HUES48 (cell line): ENCODE measurements around the gene PISD.
"Not testable (repeated sequence)": the region's sequence is repeated elsewhere in the genome, so short reads cannot be mapped to it uniquely, and the experiment has no call there.

ENCODE experiments used
- H3K27ac ChIP-seq: one replicate; pipeline ENCODE4 v1.7.0; 2013; ENCODE audit warnings: low read depth, low read length, inconsistent platforms
- H3K27me3 ChIP-seq: 2 replicates; pipeline ENCODE4 v1.6.1; 2013; ENCODE audit warnings: mild to moderate bottlenecking, low read length; ENCODE audit not compliant: control insufficient read depth, insufficient read depth
- H3K36me3 ChIP-seq: 2 replicates; pipeline ENCODE4 v1.6.1; 2013; ENCODE audit warnings: low read length; ENCODE audit not compliant: control insufficient read depth, insufficient read depth
- H3K4me1 ChIP-seq: 2 replicates; pipeline ENCODE4 v1.6.1; 2013; ENCODE audit warnings: mild to moderate bottlenecking, low read length; ENCODE audit not compliant: control insufficient read depth, insufficient read depth
- H3K4me3 ChIP-seq: 2 replicates; pipeline ENCODE4 v1.5.1; 2013; ENCODE audit warnings: mild to moderate bottlenecking, low read depth, low read length
- H3K9ac ChIP-seq: 2 replicates; pipeline ENCODE4 v1.6.1; 2013; ENCODE audit warnings: mild to moderate bottlenecking, low read depth, low read length, moderate library complexity
- H3K9me3 ChIP-seq: 2 replicates; pipeline ENCODE4 v1.6.1; 2013; ENCODE audit warnings: low read length; ENCODE audit not compliant: control insufficient read depth, insufficient read depth

The PISD gene

DNA sequence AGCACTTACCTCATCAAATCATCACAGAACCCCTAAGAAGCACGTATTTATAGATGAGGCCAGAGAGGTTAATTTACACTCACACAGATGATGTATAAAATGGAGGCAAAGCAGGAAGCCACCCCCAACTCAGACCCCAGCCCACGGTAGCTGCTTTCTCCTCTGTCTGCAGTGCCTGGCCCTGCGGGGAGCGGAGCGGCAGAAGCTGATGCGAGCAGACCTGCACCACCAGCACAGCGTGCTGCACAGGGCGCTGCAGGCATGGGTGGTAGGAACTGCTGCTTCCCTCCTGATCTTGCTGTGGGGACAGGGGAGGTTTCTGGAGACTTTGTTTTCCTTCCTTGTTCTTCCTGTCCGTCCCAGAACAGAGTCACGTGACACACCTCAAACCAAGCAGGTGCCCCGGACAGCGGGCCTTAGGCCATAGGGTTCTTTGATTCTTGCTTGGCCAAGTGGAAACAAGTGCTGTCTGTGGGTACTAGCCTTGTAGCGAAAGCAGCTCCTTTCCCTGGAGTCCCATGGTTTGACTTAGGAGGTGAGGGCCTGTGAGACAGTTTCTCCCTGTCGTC, 57.8 kb downstream of the PISD start:
- no peak overlapping the region for H3K27ac ChIP-seq
- no peaks in the 10 kb centered on the region for H3K4me1 ChIP-seq
- no peaks in the 10 kb centered on the region for H3K27me3 ChIP-seq
- peaks cover 4% of the 10 kb centered on the region for H3K36me3 ChIP-seq
- no peak overlapping the region for H3K4me3 ChIP-seq
- no peak overlapping the region for H3K9ac ChIP-seq
- no peaks in the 10 kb centered on the region for H3K9me3 ChIP-seq

DNA sequence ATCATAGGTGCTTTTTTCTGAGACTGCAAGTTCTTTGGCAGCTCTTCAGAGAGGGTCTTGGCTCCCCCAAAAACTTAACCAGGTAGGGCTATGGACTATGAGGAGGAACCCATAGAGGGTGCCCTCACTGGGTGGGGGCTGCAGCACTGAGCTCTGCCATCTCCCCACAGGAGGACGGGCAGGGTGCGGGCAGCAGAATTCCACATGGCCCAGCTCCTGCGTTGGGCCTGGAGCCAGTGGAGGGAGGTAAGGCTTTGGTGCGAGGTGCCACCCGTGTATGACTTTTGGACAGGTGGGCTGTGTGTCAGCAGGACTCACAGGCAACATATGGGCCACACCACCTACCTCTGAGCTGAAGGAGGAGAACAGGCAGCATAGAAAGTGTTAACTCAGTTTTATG, 58.4 kb downstream of the PISD start:
- Histone ChIP-seq H3K27me3 (no peaks in the 10 kb centered on the region), H3K9me3 (no peaks in the 10 kb centered on the region), H3K9ac (no peak overlapping the region), H3K27ac (no peak overlapping the region), H3K4me1 (no peaks in the 10 kb centered on the region), H3K36me3 (peaks cover 4% of the 10 kb centered on the region), H3K4me3 (no peak overlapping the region)

DNA sequence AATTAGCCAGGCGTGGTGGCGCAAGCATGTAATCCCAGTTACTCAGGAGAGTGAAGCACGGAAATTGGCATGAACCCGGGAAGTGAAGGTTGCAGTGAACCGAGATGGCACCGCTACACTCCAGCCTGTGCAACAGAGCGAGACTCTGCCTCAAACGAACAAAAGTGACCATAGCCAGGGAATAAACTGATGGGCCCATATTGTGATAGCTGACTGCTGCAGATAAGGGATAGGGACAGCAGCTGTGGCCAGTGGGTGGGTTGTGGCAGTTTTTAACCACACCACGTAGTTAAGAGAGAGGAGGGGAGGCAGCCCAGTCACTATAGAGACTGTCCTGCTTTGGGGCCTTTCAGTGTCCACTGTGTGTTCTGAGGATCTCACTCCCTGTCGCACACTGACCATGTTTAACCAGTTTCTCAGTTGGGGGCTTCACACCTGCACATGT, 58.9 kb downstream of the PISD start:
- H3K4me1 ChIP-seq = no peaks in the 10 kb centered on the region
- peaks cover 4% of the 10 kb centered on the region for H3K36me3 ChIP-seq
- H3K9me3 ChIP-seq = no peaks in the 10 kb centered on the region
- no peak overlapping the region for H3K9ac ChIP-seq
- no peaks in the 10 kb centered on the region for H3K27me3 ChIP-seq
- no peak overlapping the region for H3K4me3 ChIP-seq
- no peak overlapping the region for H3K27ac ChIP-seq

DNA sequence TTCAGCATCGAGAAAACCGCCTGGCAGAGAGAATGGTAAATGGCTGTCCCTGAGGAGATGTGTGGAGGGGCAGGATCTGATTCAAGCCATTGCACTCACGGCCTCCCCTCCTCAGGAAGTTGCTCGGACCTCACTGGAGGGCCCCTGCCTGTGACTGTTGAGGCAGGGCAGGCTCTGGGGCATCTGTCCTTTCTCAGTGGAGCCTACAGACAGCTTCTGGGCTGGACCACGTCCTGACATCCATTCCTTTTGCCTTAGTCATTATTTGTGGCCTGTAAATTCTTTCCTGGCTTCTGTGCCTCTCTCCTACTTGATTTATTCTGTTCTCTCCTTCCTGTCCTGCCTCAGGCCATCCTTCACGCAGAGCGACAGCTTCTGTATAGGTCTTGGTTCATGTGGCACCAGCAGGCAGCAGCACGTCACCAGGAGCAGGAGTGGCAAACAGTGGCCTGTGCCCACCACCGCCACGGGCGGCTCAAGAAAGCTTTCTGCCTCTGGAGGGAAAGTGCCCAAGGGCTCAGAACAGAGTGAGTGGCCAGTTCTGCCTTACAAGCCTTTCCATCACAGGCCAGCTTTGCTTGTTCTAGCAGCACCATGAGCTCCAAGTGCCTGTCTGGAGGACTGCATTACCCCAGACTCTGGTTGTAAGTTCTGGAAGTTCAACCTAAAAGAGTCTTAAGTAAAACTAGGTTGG, 59.6 kb downstream of the PISD start:
- peaks cover 4% of the 10 kb centered on the region for H3K36me3 ChIP-seq
- H3K27me3 ChIP-seq = no peaks in the 10 kb centered on the region
- no peak overlapping the region for H3K4me3 ChIP-seq
- no peaks in the 10 kb centered on the region for H3K4me1 ChIP-seq
- H3K27ac ChIP-seq = no peak overlapping the region
- no peaks in the 10 kb centered on the region for H3K9me3 ChIP-seq
- no peak overlapping the region for H3K9ac ChIP-seq

DNA sequence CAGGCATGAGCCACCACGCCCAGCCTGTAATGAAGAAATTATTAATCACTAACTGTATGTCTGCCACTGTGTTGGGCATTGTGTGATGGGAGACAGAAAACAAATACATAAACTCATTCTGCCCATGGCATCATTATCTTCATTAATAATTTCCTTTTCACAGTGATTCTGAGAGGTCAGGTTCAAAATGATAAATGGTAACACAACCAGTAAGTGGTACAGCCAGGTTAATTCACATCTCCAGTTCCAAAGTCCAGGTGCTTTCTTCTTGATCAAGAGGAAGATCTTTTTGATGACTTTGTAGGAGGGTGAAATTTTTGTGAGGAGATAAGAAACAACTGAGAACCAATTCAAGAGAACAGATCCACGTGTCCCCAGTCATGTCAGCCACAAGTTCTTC, 66.7 kb downstream of the PISD start:
- no peak overlapping the region for H3K4me3 ChIP-seq
- no peaks in the 10 kb centered on the region for H3K27me3 ChIP-seq
- H3K27ac ChIP-seq = no peak overlapping the region
- no peaks in the 10 kb centered on the region for H3K9me3 ChIP-seq
- H3K9ac ChIP-seq = no peak overlapping the region
- no peaks in the 10 kb centered on the region for H3K4me1 ChIP-seq
- no peaks in the 10 kb centered on the region for H3K36me3 ChIP-seq

DNA sequence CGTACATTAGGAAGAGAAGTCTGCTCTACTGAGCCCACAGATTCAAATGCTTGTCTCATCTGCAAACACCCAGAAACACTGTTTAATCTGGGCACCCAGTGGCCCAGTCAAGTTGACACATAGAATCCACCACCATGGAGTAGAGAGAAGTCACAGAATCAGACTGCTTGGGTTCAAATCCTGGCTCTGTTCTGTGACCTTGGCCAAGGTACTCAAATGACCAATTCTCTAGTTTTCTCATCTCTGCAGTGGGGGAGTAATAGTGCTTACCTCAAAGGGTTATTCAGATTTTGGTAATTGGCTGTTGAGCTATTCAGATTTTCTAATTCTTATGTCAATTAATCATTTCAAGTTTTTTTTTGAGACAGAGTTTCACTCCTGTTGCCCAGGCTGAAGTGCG, 71.9 kb downstream of the PISD start:
- not testable (repeated sequence) for H3K4me1 ChIP-seq, H3K9me3 ChIP-seq, H3K9ac ChIP-seq, H3K27me3 ChIP-seq, H3K4me3 ChIP-seq, H3K27ac ChIP-seq
- peaks cover 19% of the 10 kb centered on the region for H3K36me3 ChIP-seq

DNA sequence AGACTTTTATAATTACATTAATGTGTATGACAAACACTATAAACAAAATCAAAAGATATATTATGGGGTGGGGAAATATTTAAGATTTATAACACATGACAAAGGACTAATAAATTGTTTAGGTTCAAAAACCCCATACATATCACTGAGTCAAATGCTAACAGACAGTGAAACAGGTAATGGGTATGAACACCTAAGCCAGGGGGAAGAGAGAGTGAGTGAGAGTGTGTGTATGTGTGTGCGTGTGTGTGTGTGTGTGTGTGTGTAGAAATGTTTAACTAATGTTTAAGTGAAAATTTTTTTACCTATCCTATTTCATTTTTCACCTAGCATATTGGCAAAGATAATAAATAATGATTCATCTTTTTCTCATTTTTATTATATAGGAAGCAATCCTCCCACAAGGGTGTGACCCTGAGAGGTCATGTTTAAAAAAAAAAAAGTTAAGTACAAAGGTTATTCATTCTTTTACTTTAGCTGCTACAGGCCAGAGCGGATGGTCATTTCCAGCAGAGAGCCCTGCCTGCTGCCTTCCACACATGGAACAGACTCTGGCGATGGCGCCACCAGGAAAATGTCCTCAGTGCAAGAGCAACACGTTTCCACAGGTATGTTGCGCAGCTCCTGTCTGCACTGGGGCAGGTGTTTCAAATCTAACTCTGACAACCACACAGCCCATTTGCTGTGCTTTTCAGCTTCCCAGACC, 72.9 kb downstream of the PISD start:
- Histone ChIP-seq H3K4me3 (no peak overlapping the region), H3K4me1 (no peaks in the 10 kb centered on the region), H3K9me3 (no peaks in the 10 kb centered on the region), H3K36me3 (peaks cover 25% of the 10 kb centered on the region), H3K9ac (no peak overlapping the region), H3K27me3 (no peaks in the 10 kb centered on the region), H3K27ac (no peak overlapping the region)

DNA sequence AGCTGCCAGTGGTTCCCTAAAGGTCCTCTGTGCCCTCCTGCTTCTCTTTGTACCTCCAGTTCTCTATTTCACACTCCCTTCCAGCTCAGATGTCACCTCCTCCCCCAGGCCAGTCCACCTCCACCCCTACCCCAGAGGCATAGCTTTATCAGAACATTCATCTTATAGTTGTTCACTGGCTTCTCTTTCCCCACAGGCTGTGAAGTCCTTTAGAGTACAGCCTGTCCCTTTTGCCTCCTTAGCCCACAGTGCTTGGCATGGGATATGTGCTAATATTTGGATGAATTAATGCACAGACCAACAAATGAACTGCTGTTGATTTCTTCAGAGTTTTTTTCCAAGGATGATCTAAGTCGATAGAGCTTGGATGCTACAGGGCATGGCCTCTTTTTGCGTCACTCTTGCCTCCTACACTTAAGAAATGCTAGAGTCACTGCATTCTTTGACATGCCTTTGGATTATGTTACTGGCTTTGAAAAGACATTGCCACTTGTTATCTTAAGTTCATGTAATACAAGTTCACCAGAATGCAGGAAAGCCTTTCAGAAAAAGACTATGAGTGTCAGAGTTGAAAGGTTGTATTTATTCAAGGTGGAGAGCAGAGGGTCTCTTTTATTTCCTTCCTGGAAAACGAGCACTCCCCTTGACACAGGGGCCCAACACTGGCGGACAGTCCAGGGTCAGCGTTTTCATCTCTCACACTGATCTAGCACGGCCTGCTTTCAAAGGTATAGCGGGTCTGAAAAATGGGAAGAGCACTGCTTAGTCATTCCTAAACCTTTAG, 75.7 kb downstream of the PISD start:
- no peak overlapping the region for H3K4me3 ChIP-seq
- peaks cover 30% of the 10 kb centered on the region for H3K36me3 ChIP-seq

DNA sequence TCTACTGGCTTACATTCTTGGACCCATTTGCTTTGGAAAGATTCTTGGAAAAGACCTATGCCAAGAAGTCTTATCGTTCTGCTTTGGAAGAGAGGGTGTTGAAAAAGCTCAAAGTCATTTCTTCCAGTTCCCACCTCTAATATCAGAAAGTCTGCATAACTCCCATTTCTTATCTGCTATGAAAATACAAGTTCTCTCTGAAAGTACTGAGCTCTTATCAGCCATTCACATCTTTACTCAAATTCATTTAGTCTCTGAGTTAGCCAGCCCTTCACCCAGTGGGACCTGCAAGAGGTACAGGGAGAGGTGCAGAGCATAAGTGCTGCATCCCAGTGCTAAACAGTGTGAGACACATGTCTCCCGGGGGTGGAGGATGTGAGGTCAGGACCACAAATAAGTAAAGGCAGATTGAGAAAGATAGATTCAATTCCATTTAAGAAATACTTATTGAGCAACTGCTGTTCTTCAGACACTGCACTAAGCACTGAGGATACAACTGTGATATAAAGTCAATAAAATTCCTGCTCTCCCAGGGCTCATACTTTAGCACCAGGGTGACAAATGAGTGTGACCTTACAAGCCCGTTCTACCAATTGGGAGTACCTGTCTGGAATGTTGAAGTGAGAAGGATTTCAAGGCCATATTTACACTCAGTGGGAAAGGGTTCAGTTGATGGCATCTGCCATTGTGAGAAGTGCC, 76.7 kb downstream of the PISD start:
- Histone ChIP-seq H3K4me1 (no peaks in the 10 kb centered on the region), H3K9me3 (no peaks in the 10 kb centered on the region), H3K27ac (no peak overlapping the region), H3K9ac (no peak overlapping the region), H3K4me3 (no peak overlapping the region), H3K27me3 (no peaks in the 10 kb centered on the region), H3K36me3 (peaks cover 30% of the 10 kb centered on the region)

More for the DNA sequence above, 75.7 kb downstream of the PISD start:
- Histone ChIP-seq H3K9me3 (no peaks in the 10 kb centered on the region), H3K4me1 (no peaks in the 10 kb centered on the region), H3K9ac (no peak overlapping the region), H3K27ac (no peak overlapping the region), H3K27me3 (no peaks in the 10 kb centered on the region)

DNA sequence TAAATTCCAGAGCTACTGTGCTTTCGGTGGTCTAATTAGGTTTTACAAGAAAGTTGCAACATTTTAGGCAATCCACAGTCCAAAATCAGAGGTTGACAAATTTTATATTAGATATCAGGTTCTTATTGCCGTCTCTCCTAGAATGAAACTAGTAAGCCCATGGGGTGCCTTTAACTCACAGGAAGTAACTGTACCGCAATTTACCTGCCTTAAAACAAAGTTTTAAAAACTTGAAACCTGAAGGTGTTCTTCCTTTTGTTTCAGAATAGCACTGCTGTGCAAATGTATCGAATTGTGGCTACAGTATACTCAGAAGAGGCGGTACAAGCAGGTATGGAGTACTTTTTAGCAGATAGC, 77.2 kb downstream of the PISD start:
- Histone ChIP-seq H3K4me1 (no peaks in the 10 kb centered on the region), H3K9ac (no peak overlapping the region), H3K27me3 (no peaks in the 10 kb centered on the region), H3K36me3 (peaks cover 31% of the 10 kb centered on the region), H3K9me3 (no peaks in the 10 kb centered on the region), H3K4me3 (no peak overlapping the region), H3K27ac (no peak overlapping the region)
